Jurkat, Clone E6-1 (cell line): ENCODE data around the gene SUN5.

Experiments
- DNase-seq: peaks from one replicate; pipeline ENCODE4 v3.0.0-alpha.2; 2011; ENCODE audit warnings: low read depth, low spot score
- H3K4me3 ChIP-seq: 2 replicates; pipeline ENCODE4 v1.5.1; 2011; ENCODE audit warnings: mild to moderate bottlenecking, low read length, control low read depth, moderate library complexity

SUN5 gene

DNA sequence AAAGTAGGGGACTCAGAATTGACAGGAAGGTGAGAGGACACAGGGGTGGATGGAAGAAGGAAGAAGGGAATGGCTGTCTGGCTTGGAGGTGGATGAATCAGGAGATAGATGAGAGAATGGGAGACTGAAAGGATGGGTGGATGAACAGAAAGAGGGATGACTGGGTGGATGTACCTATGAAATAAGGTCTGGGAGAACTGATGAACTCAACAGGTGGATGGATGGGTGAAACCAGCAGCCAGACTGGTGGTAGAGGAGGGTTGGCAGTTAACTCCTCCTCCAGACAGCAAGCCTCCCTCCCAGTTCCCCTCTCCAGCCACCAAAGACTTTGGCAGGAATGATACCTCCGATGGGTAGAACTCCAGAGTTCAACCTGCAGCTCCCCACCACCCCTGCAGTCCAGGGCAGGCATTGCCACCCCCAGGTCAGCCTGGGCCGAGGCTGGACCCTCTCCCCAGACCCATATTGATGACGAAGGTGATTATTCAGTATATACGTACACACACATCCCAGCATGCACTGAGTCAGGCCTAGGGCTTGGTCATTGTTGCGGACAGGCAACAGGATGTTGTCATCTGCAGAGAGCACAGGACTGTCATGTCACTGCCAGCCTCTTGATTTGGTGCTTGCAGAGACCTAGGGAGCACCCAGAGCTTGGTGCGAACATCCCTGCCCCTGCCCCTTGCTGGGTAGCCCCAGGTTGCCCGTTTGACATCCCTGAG lies 2.0 kb downstream of the SUN5 start:
- DNase-seq = no peak
- no peak overlapping the region for H3K4me3 ChIP-seq

DNA sequence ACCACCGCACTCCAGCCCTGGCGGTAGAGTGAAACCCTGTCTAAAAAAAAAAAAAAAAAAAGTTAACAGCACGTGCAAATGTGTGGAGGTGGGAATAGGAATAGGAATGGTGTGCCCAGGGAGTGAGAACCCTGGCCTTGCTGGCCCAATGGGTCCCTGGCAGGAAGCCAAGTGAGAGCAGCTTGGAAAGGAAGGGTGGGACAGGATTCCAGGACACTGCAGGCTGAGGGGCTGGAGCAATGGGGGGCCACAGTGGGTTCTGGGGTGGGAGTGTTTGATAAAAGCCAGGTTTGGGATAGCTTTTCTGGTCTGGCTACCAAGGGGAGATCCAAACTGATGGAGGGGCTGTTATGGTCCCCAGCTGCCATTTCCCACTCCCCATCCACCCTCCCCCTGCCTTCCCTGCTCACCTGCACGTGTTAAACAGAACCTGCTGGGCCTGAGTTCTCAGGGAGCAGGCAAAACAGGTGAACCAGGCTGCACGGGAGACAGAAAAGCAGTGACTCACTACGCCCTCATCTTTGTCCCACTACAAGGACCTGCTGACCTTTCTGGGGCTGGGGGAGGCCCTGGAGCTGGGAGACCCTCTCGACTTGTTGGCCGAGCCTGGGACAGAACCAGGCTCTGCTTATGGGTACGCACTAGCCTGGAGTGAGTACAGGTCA lies 3.3 kb downstream of the SUN5 start:
- H3K4me3 ChIP-seq = no peak overlapping the region
- DNase-seq = no peak

DNA sequence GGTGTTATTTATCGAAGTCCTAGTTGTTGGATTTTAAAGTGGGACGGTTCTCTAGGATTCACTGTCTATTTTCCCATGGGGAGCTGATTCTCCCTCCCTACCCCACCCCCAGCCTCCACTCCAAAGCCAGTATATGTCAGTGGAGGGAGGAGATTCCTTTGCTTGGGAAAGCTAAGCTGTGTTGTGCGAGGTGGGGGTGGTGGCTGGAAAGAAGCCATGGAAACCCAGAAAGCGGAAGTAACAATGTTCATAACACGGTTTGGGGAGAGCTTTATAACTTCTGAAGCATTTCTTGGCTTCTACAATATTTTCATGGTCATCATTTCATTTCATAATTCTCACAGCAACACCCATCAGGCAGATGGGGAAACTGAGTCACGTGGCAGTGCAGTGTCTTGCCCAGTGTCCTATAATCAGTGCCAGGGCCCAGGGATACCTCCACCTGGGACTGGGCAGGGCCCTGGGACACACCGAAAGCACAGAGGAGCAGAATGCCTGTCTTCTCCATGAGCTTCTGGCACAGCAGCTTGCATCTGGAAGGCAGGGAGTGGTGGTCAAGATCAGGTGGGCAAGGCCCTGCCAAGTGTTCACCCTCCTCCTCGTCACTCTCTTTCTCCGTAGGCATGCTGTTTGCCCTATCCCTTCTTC lies 4.5 kb downstream of the SUN5 start:
- no peak overlapping the region for H3K4me3 ChIP-seq
- DNase-seq = no peak

DNA sequence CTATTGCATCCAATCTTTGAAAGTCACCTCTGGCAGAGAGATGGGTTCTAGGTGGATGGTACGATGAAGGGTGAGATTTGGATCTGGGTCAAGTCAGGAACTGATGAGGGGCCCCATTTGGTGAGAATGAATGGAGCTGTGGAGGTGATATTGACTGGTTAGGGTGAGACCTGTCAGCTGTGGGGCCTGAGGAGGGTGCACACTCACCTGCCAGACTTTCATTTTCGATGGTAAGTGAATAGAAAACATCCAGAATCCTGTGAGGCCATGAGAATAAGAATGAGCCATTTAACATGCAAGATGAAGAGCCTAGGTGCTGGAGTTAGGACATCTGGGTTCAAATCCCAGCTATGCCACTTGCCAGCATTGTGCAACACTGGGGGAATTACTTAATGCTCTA lies 6.8 kb downstream of the SUN5 start:
- no peak for DNase-seq
- H3K4me3 ChIP-seq = no peak overlapping the region

DNA sequence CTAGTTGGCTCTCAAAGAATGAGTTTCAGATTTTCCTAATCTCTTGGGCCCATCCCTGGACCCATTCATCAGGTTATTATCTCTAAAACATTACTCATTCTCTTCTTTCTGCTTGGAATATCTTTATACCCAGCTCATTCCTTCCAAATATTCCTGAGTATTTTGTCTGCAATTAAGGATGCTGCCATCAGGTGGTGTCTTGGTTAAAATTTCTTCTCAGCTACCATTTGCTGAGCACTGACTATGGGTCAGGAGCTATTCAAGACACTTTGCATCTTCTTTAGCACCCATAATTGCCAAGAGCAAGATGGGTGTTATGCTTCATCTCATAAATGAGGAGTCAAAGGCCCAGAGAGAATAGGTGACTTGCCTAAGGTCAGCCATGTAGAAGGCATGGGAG lies 8.4 kb downstream of the SUN5 start:
- DNase-seq = no peak

DNA sequence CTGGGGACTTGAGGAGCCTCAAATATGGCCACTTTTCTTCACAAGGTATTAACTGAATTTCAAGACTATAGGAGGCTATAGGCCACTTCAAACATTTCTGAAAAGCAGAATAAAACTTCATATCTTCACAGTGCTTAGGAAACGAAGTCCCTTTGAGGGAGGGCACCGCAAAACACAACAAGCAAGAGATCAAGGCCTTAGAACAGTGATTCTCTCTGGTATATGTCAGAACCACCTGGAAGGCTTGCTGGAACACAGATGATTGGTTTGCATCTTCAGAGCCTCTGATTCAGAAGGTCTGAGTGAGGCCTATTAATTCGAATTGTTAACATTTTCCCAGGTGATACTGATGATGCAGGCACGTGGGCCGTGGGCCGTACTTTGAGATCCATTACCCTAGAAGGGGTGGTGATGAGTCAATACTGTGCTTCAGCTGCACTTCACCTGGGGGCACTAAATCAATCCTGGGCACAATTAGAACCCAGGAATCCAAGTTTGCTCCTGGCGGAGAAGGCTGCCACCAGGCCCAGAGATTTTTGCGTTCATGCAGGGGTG lies 10.7 kb downstream of the SUN5 start:
- DNase-seq = no peak
- H3K4me3 ChIP-seq = no peak overlapping the region

More for the DNA sequence above, 8.4 kb downstream of the SUN5 start:
- H3K4me3 ChIP-seq = no peak overlapping the region

DNA sequence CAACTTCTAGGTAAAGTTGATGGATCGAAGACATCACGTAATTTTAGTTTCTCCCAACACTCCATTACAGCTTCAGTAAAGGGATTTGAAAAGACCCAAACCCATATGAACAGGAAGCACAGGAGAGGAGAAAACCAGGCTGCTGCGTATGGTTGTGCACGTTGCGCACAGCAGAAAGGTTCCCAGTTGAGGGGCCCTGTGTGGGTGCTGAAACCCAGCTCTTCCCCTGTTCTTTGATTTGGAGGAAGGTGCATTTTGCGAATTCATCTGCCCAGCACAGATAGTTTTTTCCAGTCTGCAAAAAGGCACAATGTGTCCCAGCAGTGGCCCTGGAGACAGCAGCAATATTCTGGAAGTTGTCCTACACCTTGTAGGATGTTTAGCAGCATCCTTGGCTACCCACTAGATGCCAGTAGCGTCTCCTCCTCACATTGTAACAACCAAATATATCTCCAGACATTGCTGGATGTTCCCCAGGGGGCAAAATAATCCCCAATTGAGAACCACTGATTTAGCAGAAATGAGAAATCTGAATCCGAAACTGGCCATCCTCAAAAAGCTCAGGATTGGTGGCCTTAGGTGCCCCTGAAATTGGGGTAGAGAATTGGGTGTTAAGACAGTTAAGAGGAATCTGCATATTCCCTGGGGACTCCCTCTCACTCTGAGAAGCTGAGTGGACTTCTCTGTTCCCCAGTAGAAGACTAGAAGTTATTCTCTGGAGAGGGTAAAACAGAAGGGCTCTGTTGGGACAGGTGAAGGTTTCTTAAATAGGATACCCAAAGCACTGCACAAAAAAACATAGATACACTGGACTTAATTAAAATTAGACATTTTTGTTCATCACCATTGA lies 12.2 kb downstream of the SUN5 start:
- no peak for DNase-seq
- H3K4me3 ChIP-seq = no peak overlapping the region

DNA sequence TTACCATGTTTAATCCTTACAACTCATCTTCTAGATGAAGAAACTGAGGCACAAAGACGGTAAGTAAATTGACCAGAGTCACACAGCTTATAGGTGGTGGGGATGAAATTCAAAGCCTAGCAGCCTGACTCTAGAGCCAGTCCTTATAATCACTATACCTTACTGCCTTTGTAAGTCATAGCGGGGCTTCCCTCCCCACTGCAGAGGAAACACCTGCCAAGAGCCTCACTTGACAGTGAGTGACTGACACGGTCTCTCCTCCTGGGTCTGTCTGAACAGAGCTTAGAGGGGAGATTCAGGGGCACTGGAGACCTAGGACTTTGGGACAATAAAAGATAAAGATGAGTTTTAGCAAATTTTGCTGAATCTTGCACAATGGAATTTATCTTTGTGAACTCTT lies 12.8 kb downstream of the SUN5 start:
- H3K4me3 ChIP-seq = no peak overlapping the region
- peak; percentile 79 for DNase-seq

DNA sequence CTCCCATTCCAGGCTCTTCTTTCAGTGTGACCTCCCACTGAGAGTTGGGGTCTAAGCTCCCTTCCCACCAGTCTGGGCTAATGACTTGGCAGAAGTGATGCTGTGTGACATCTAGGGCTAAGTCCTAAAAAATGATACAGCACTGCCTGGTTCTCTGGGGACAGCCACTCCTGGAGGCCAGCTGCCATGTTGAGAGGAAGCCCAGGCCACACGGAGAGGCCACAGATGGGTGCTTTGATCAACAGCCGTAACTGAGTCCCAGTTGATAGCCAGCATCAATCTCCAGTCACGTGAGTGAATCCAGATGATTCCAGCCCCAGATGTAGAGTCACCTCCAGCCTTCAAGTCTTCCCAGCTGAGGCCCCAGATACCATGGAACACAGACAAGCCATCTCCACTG lies 13.8 kb downstream of the SUN5 start:
- DNase-seq = no peak
- no peak overlapping the region for H3K4me3 ChIP-seq

DNA sequence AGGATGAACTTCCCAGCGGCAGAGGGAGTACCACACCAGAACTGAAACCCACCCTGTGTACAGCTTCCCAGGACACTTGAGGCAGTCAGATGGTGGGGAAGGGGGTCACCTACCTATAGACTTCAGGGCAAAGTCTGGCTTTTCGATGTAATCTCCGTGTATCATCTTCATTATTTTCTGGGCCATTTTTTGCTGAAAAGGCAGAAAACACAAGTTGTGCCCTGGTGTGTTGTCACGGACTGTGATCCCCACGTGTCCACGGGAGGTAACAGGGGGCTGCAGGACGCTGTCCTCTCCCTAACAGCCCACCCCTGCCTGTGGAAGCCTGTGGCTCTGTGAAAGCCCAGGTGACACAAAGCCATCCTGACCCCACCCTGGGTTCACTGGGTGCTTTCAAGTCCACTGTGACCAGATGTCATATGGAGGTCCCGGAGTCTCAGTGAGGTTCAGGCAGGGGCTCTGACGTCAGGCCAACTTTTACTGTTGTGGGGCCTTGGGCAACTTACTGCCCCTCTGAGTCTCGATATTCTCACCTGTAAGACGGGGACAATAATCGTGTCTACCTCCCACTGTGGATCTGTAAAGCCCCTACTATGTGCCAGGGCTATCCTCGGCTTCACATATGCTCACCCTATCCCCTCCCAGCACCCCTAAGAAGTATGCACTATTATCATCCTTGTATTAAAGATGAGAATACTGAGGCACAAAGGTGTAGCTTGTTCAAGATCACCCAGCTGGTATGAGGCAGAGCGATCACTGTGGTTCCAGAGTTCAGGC lies 14.5 kb downstream of the SUN5 start:
- no peak for DNase-seq
- no peak overlapping the region for H3K4me3 ChIP-seq

DNA sequence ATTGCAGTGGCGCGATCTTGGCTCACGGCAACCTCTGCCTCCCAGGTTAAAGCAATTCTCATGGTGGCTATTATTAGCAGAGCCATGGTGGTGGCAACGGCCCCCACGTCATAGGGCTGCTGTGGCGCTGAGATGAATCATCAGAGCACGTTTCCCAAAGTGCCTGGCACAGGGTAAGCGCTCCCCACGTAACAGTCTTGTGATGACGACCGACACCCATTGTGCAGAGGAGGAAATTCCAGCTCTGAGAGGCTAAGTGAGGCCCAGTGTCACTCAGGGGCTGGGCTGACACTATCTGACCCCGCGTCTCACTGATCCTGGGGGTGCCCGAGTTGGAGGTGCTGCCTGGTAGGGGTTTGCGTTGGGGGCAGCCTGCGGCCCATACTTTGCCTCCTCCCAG lies 16.2 kb downstream of the SUN5 start:
- H3K4me3 ChIP-seq = no peak overlapping the region
- DNase-seq = no peak

DNA sequence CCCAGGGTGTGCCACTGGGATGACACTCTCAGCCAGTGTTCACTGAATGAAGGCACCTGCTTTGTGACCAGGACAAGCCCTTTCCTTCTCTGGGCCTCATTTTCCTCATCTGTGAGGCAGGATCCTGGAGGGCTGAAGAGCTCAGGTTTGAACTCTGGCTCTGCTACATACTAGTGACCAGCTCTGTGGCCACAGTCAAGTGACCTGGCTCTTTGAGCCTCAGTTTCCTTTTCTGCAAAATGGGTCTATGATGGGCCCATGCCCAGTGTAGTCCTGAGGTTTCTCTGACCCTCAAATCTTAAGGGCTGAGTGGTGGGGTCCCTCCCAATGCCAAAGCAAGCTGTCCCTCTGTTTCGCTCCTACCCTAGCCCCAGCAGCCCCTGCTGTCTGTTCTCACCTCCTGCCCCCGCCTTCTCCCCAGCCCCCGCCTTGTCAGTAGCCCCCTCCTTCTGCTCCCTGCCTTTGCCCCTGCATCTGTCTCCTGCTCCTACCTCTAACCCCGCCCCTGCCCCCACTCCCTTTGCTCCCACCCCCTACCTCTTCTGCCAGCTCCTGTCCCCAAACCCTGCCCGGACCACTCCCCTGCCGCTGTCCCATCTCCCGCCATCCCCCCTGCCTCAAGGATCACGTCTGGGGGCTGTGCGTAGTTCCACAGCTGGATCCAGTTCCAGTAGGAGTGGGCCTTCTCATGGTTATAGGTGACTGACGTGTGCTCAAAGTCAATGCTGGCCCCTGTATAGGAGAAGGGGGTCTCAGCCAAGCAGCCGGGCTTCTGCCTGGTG lies 17.0 kb downstream of the SUN5 start:
- no peak overlapping the region for H3K4me3 ChIP-seq
- DNase-seq = no peak

DNA sequence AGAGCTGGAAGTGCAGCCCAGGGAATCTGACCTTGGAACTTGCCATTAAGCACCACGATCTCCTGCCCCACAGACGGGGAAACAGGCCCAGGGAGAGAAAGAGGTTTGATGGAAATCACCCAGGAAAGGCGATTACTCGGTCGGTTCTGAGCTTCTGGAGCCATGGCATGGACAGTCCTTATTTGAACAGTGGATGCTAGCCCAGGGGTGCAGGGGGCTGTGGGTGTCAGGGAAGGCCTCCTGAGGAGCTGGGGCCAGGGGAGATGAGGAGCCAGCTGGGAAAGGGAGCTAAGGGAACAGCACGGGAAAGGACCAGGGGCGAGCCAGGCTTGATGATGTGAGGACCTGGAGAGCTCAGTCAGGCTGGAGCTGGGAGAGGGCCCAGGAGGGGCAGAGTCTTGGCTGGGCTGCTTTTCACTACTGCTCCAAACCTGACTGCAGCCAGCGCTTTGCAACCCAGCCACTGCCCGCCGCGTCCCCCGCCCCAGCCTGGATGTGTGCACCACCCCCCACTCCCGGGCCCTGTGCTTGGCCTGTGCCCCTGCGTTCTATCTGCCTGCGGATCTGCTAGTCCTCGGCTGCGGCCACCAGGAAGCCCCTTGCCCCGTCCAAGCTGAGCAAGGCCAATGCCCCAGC lies 17.8 kb downstream of the SUN5 start:
- no peak overlapping the region for H3K4me3 ChIP-seq
- DNase-seq = no peak

DNA sequence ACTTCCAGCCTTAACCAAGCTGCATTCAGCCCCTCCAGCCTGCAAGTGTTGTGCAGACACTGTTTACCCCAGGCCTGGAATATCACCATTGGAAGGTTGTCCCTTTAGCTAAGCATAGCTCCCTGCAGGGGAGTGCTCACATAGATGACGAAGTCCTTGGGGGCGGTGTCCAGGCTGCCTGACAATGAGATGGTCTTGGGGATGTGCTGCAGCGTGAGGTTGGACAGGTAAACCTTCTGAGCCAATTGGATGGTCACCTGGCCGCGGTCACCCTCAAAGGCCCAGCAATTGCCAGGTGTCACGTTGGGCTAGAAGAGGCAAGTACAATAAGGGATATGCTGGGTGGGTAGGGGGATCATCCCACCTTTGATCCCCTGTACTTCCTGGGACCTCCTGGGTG lies 18.6 kb downstream of the SUN5 start:
- H3K4me3 ChIP-seq = no peak overlapping the region
- DNase-seq = no peak

DNA sequence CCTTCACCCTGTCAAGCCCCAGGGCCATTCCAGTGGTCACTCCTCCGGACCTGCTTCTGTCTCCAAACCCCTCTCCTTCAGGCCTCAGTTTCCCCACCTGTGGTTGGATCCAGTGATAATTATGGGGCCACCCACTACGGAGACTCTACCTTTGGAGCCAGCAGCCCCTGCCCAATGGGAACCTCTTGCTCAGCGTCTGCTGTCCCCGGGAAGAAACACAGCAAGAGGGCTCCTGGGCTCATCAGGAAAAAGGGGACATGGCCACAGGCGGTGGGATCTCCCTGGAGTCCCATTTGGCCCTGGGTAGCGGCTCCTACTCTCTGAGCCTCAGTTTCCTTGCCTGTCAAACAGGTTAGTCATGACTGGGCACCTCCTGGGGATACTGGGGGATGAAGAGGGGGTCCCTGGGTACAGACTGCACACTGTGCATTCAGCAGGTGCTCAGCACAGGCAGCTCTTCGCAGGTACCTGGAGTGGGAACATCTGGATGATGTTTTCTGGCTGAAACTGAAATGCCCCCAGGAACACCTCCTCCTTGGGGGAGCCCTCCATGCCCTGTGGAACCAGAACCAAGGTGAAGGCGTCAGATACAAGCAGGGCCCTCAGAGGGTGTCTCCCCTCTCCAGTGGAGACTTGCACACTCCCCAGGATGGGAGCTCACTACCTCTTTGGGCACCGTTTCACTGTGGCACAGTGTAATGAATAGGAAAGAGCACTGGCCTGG lies 19.4 kb downstream of the SUN5 start:
- DNase-seq = no peak
- H3K4me3 ChIP-seq = no peak overlapping the region

DNA sequence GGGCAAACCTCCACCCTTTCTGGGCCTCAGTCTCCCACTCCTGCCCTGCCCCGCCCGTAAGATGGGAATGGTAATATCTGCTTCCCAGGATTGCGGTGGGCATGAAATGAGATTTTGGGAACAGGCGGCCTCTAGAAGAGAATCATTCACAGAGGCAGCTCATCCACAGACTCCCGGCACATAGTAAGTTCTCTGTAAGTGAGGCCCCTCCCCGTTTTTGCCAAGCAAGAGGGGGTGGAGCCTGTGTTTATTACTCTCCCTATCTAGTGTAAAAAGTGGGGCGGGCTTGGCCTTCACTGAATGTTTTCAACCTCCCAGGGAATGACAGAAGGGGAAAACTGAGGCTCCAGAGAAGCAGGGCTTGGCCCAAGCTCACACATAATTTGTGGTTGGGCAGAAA lies 20.0 kb downstream of the SUN5 start:
- no peak overlapping the region for H3K4me3 ChIP-seq
- DNase-seq = no peak
